Muscle layer of colon (tissue), 2 donors: ENCODE results near the gene IKBKE.
A peak's percentile ranks its signal among the peaks of the same experiment; 100 is the strongest.

Experiments
- H3K27ac ChIP-seq: one replicate; pipeline ENCODE4 v1.7.0; 2013; ENCODE audit warnings: low read depth, mild to moderate bottlenecking, low read length, moderate library complexity
- H3K27me3 ChIP-seq, 2 donors: one replicate each; pipeline ENCODE4 v1.7.0; 2013; ENCODE audit warnings: low read length in 2 of 2, mild to moderate bottlenecking in 2 of 2; ENCODE audit not compliant: insufficient read depth in 2 of 2, control insufficient read depth in 1 of 2
- H3K36me3 ChIP-seq: one replicate; pipeline ENCODE4 v1.7.0; 2013; ENCODE audit warnings: mild to moderate bottlenecking, low read length; ENCODE audit not compliant: insufficient read depth
- H3K4me1 ChIP-seq: one replicate; pipeline ENCODE4 v1.7.0; 2013; ENCODE audit warnings: mild to moderate bottlenecking, low read length; ENCODE audit not compliant: insufficient read depth
- H3K4me3 ChIP-seq, 2 donors: one replicate each; pipeline ENCODE4 v1.7.0; 2013; ENCODE audit warnings: low read length in 2 of 2, low read depth in 1 of 2, mild to moderate bottlenecking in 1 of 2, moderate library complexity in 1 of 2
- H3K9ac ChIP-seq: one replicate; pipeline ENCODE4 v1.7.0; 2013; ENCODE audit warnings: low read length
- H3K9me3 ChIP-seq: one replicate; pipeline ENCODE4 v1.7.0; 2013; ENCODE audit warnings: mild to moderate bottlenecking, low read length
- donor health status: abdominal sarcoma.
- donor health status: Adenocarcinoma of cecum.

Gene IKBKE

GRCh38 chr1:206500046-206500445 is 29.8 kb downstream of the IKBKE start:
- H3K27ac ChIP-seq, result no peak overlapping the region
- H3K4me3 ChIP-seq, result no peak overlapping the region
- H3K27me3 ChIP-seq, result no peaks in the 10 kb centered on the region
- peaks cover 22% of the 10 kb centered on the region for H3K4me1 ChIP-seq
- H3K9me3 ChIP-seq, result no peaks in the 10 kb centered on the region
- no peak overlapping the region for H3K9ac ChIP-seq
- H3K36me3 ChIP-seq, result no peaks in the 10 kb centered on the region

- peaks cover 6% of the 10 kb centered on the region for H3K4me1 ChIP-seq
- no peak overlapping the region for H3K27ac ChIP-seq
- no peaks in the 10 kb centered on the region for H3K36me3 ChIP-seq
- H3K4me3 ChIP-seq, result no peak overlapping the region
- no peak overlapping the region for H3K9ac ChIP-seq
- H3K27me3 ChIP-seq, result peaks cover 0 to 13% of the 10 kb centered on the region in 2 donors
- H3K9me3 ChIP-seq, result no peaks in the 10 kb centered on the region
Observed at GRCh38 chr1:206501881-206502280, 31.6 kb downstream of the IKBKE start.

- no peaks in the 10 kb centered on the region for H3K36me3 ChIP-seq
- no peak overlapping the region for H3K4me3 ChIP-seq
- H3K27me3 ChIP-seq, result peaks cover 0 to 18% of the 10 kb centered on the region in 2 donors
- H3K27ac ChIP-seq, result no peak overlapping the region
- peaks cover 5% of the 10 kb centered on the region for H3K4me1 ChIP-seq
- H3K9me3 ChIP-seq, result no peaks in the 10 kb centered on the region
- H3K9ac ChIP-seq, result no peak overlapping the region
Observed at GRCh38 chr1:206502403-206502802, 32.1 kb downstream of the IKBKE start.

- Histone ChIP-seq H3K27ac (no peak overlapping the region), H3K4me3 (no peak overlapping the region), H3K27me3 (peaks cover 0 to 21% of the 10 kb centered on the region in 2 donors), H3K9me3 (no peaks in the 10 kb centered on the region), H3K4me1 (peaks cover 5% of the 10 kb centered on the region), H3K9ac (no peak overlapping the region), H3K36me3 (no peaks in the 10 kb centered on the region)
Observed at GRCh38 chr1:206502812-206503211, 32.5 kb downstream of the IKBKE start.

- Histone ChIP-seq H3K27me3 (peaks cover 4 to 29% of the 10 kb centered on the region in 2 donors), H3K9ac (no peak overlapping the region), H3K4me1 (peaks cover 5% of the 10 kb centered on the region), H3K36me3 (no peaks in the 10 kb centered on the region), H3K9me3 (no peaks in the 10 kb centered on the region), H3K4me3 (no peak overlapping the region), H3K27ac (no peak overlapping the region)
Observed at GRCh38 chr1:206503591-206504362, 33.5 kb downstream of the IKBKE start.

GRCh38 chr1:206504363-206504713 is 34.1 kb downstream of the IKBKE start:
- Histone ChIP-seq H3K4me1 (peaks cover 5% of the 10 kb centered on the region), H3K27ac (no peak overlapping the region), H3K4me3 (no peak overlapping the region), H3K9ac (no peak overlapping the region), H3K9me3 (no peaks in the 10 kb centered on the region), H3K27me3 (peaks cover 4 to 34% of the 10 kb centered on the region in 2 donors), H3K36me3 (no peaks in the 10 kb centered on the region)

GRCh38 chr1:206505702-206506355 is 35.6 kb downstream of the IKBKE start:
- Histone ChIP-seq H3K9ac (no peak overlapping the region), H3K36me3 (no peaks in the 10 kb centered on the region), H3K27me3 (peaks cover 4 to 36% of the 10 kb centered on the region in 2 donors), H3K27ac (no peak overlapping the region), H3K9me3 (no peaks in the 10 kb centered on the region), H3K4me3 (no peak overlapping the region), H3K4me1 (peaks cover 5% of the 10 kb centered on the region)

- H3K4me1 ChIP-seq, result peaks cover 3% of the 10 kb centered on the region
- peak overlapping the region; percentile 41 to 57 for H3K4me3 ChIP-seq
- H3K9me3 ChIP-seq, result no peaks in the 10 kb centered on the region
- H3K9ac ChIP-seq, result no peak overlapping the region
- H3K36me3 ChIP-seq, result no peaks in the 10 kb centered on the region
- H3K27me3 ChIP-seq, result peaks cover 4 to 36% of the 10 kb centered on the region in 2 donors
- no peak overlapping the region for H3K27ac ChIP-seq
Observed at GRCh38 chr1:206506405-206507283, 36.4 kb downstream of the IKBKE start.

- Histone ChIP-seq H3K36me3 (no peaks in the 10 kb centered on the region), H3K9ac (no peak within 1 kb of the TSS), H3K27me3 (peaks cover 4 to 36% of the 10 kb centered on the region in 2 donors), H3K4me1 (peaks cover 3% of the 10 kb centered on the region), H3K4me3 (peak within 1 kb of the TSS; percentile 41 to 57), H3K9me3 (no peaks in the 10 kb centered on the region), H3K27ac (no peak within 1 kb of the TSS)
Observed at GRCh38 chr1:206507284-206508129, 37.2 kb downstream of the IKBKE start, which contains the start of gene RASSF5. TSS of gene RASSF5 (plus strand) at chr1:206507531. CDS start at chr1:206507603, 72 bp downstream.

GRCh38 chr1:206508130-206508889 is 38.0 kb downstream of the IKBKE start:
- Histone ChIP-seq H3K9me3 (no peaks in the 10 kb centered on the region), H3K4me1 (peaks cover 10% of the 10 kb centered on the region), H3K27me3 (peaks cover 4 to 36% of the 10 kb centered on the region in 2 donors), H3K27ac (no peak overlapping the region), H3K4me3 (peak overlapping the region in 1 of 2 donors; percentile 41), H3K9ac (no peak overlapping the region), H3K36me3 (no peaks in the 10 kb centered on the region)
